Activated gamma-delta T cell (primary cell): ENCODE results near the gene POMT2.

ENCODE experiments used
- DNase-seq: peaks from one replicate; lab custom pipeline; 2025; lab: John Stamatoyannopoulos, UW

POMT2 gene

GRCh38 chr14:77238356-77238755 lies 82.3 kb downstream of the POMT2 start:
- DNase-seq = no peak

GRCh38 chr14:77236814-77237213 lies 83.9 kb downstream of the POMT2 start:
- DNase-seq = no peak

GRCh38 chr14:77231721-77232120 lies 89.0 kb downstream of the POMT2 start:
- no peak for DNase-seq

GRCh38 chr14:77230914-77231313 lies 89.8 kb downstream of the POMT2 start:
- DNase-seq = no peak

- no peak for DNase-seq
These were observed 92.6 kb downstream of the POMT2 start for GRCh38 chr14:77228056-77228455.

GRCh38 chr14:77225892-77226557 lies 94.7 kb downstream of the POMT2 start:
- DNase-seq = no peak

GRCh38 chr14:77225254-77225653 lies 95.4 kb downstream of the POMT2 start:
- DNase-seq = no peak
